ENCODE measurements around the gene CIRBP. TPM values are rescaled to one million over a fixed set of nuclear protein-coding genes. Genes with fewer than 3 reads are reported as not detected.

CIRBP gene
- total RNA-seq, 1 donor from 2014 or later: 462 TPM

GRCh38 chr19:1268226-1269064, 687 bp upstream of the CIRBP start:
- Mint-ChIP-seq H3K27ac (peak overlapping the region; percentile 69), H3K4me1 (ENCODE audit: low read depth) (peaks cover 43% of the 10 kb centered on the region), H3K9me3 (ENCODE audit: low read depth) (no peaks in the 10 kb centered on the region), H3K36me3 (ENCODE audit: insufficient read depth) (peaks cover 18% of the 10 kb centered on the region), H3K4me3 (ENCODE audit: low read depth) (peak overlapping the region; percentile 70), H3K27me3 (peaks cover 9% of the 10 kb centered on the region)
- no peak for TF ChIP-seq CTCF (IDR thresholded peaks at IDR 0.05; ENCODE audit: unreplicated experiment)
- no peak for DNase-seq (ENCODE audit: low spot score, unreplicated experiment)

DNA sequence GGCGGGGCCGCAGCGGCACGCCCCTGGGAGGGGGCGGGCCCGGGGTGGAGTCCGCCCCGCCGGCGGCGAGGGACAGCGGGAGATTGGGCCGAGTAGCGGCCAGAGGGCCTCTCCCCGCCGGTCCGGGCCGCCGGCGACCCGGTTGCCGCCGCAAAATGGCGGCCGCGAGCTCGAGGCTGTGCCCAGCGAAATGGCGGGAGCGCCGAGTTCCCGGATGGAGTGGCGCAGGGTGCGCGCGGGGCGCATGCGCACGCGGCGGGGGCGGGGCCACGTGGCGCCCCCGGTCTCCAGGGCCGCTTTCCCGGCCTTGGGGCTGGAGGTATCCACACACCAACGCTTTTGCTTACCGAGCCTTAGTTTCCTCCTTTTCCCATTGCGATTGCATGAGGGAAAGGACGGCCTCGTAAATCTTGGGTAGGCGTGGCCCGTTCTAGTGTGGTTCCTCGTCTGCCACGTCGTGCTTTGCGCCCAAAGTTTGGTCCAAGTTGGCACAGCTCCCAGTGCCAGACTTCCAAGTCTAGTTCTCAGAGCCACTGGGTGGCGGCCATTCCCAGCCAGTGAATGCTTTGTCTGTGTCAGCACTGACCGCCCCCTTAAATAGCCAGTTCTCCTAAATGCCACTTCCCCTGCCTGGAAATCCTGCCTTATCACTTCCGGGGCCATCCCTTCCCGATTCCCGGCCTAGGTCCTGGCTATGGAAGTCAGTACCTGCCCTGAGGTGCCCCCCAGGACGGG, 513 bp downstream of the CIRBP start:
- Mint-ChIP-seq H3K36me3 (ENCODE audit: insufficient read depth) (peaks cover 24% of the 10 kb centered on the region), H3K4me1 (ENCODE audit: low read depth) (peaks cover 48% of the 10 kb centered on the region), H3K27ac (peak overlapping the region; percentile 95), H3K9me3 (ENCODE audit: low read depth) (no peaks in the 10 kb centered on the region), H3K4me3 (ENCODE audit: low read depth) (peak overlapping the region; percentile 82), H3K27me3 (peaks cover 9% of the 10 kb centered on the region)
- TF ChIP-seq CTCF (IDR thresholded peaks at IDR 0.05; ENCODE audit: unreplicated experiment): no peak
- DNase-seq (ENCODE audit: low spot score, unreplicated experiment): peak; percentile 77

DNA sequence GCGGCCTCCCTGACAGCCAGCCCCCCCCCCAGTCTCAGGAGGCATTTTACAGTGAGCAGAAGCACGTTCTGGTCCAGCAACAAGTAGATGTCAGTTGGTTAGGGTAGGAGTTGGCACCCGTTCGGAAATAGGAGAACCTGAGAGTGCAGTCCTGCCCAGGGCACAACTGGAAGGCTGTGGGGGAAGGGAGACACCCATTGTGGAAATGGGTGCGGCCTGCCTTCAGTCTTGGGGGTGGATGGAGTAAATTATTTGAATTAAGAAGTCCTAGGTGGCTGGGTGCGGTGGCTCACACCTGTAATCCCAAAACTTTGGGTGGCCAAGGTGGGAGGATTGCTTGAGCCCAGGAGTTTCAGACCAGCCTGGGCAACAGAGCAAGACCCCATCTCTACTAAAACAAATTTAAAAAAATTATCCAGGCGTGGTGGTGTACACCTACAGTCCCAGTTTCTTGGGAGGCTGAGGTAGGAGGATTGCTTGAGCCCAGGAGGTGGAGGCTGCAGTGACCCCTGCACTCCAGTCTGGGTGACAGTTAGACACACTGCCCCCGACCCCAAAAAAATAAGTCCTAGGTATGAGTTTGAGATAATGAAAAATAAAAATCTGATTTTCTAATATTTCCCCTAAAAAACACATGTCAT, 1.2 kb downstream of the CIRBP start:
- H3K4me1 Mint-ChIP-seq (ENCODE audit: low read depth): peaks cover 44% of the 10 kb centered on the region

GRCh38 chr19:1270854-1271527, 1.9 kb downstream of the CIRBP start:
- H3K9me3 Mint-ChIP-seq (ENCODE audit: low read depth): no peaks in the 10 kb centered on the region
- TF ChIP-seq CTCF (IDR thresholded peaks at IDR 0.05; ENCODE audit: unreplicated experiment): no peak
- DNase-seq (ENCODE audit: low spot score, unreplicated experiment): no peak
- H3K36me3 Mint-ChIP-seq (ENCODE audit: insufficient read depth): peaks cover 24% of the 10 kb centered on the region
- peaks cover 40% of the 10 kb centered on the region for H3K4me1 Mint-ChIP-seq (ENCODE audit: low read depth)
- peak overlapping the region; percentile 95 for H3K27ac Mint-ChIP-seq
- H3K27me3 Mint-ChIP-seq: peaks cover 9% of the 10 kb centered on the region
- peak overlapping the region; percentile 82 for H3K4me3 Mint-ChIP-seq (ENCODE audit: low read depth)

More for the DNA sequence above, 1.2 kb downstream of the CIRBP start:
- no peak for DNase-seq (ENCODE audit: low spot score, unreplicated experiment)
- Mint-ChIP-seq H3K9me3 (ENCODE audit: low read depth) (no peaks in the 10 kb centered on the region), H3K4me3 (ENCODE audit: low read depth) (peak overlapping the region; percentile 82), H3K27me3 (peaks cover 9% of the 10 kb centered on the region), H3K36me3 (ENCODE audit: insufficient read depth) (peaks cover 24% of the 10 kb centered on the region), H3K27ac (peak overlapping the region; percentile 95)
- no peak for TF ChIP-seq CTCF (IDR thresholded peaks at IDR 0.05; ENCODE audit: unreplicated experiment)

Data from progenitor cell of endocrine pancreas (in vitro differentiated cells).